Stimulated activated CD8-positive, alpha-beta memory T cell treated with anti-CD3 and anti-CD28 coated beads, Interleukin-12 subunit alpha, Interleukin-12 subunit beta, amount 100 ng/mL, for 24 hours (primary cell): Measurements from ENCODE around the gene CCDC182.

Experiments
- DNase-seq: peaks from one replicate; pipeline ENCODE4 v3.0.0-alpha.2; 2020; ENCODE audit errors: extremely low read depth

The CCDC182 gene

GRCh38 chr17:57757735-57758134 lies 12.6 kb upstream of the CCDC182 start:
- DNase-seq = no peak

- DNase-seq = no peak
Measured at GRCh38 chr17:57756951-57757350, 11.9 kb upstream of the CCDC182 start.

GRCh38 chr17:57755480-57756070 lies 10.5 kb upstream of the CCDC182 start:
- no peak for DNase-seq

GRCh38 chr17:57752031-57752905 lies 7.2 kb upstream of the CCDC182 start:
- DNase-seq = no peak

GRCh38 chr17:57751348-57751971 lies 6.4 kb upstream of the CCDC182 start:
- DNase-seq = no peak

GRCh38 chr17:57750895-57751294 lies 5.8 kb upstream of the CCDC182 start:
- no peak for DNase-seq

- DNase-seq = no peak
Measured at GRCh38 chr17:57750109-57750871, 5.2 kb upstream of the CCDC182 start.

- no peak for DNase-seq
Measured at GRCh38 chr17:57749701-57750100, 4.6 kb upstream of the CCDC182 start.

- DNase-seq = no peak
Measured at GRCh38 chr17:57747221-57748017, 2.3 kb upstream of the CCDC182 start.

GRCh38 chr17:57746221-57746620 lies 1.1 kb upstream of the CCDC182 start:
- no peak for DNase-seq

- DNase-seq = no peak
Measured at GRCh38 chr17:57744195-57745170, 616 bp downstream of the CCDC182 start.

- no peak for DNase-seq
Measured at GRCh38 chr17:57740235-57740528, 4.9 kb downstream of the CCDC182 start.

GRCh38 chr17:57739402-57740234 lies 5.5 kb downstream of the CCDC182 start:
- DNase-seq = no peak

- no peak for DNase-seq
Measured at GRCh38 chr17:57737450-57737849, 7.6 kb downstream of the CCDC182 start.

- DNase-seq = no peak
Measured at GRCh38 chr17:57735707-57736106, 9.4 kb downstream of the CCDC182 start.

- DNase-seq = no peak
Measured at GRCh38 chr17:57735230-57735629, 9.9 kb downstream of the CCDC182 start.

- DNase-seq = no peak
Measured at GRCh38 chr17:57733085-57733484, 12.0 kb downstream of the CCDC182 start.

GRCh38 chr17:57732062-57732461 lies 13.0 kb downstream of the CCDC182 start:
- no peak for DNase-seq

GRCh38 chr17:57730026-57730701 lies 14.9 kb downstream of the CCDC182 start:
- no peak for DNase-seq
